ENCODE measurements around the gene CACNA2D3.

CACNA2D3 gene

DNA sequence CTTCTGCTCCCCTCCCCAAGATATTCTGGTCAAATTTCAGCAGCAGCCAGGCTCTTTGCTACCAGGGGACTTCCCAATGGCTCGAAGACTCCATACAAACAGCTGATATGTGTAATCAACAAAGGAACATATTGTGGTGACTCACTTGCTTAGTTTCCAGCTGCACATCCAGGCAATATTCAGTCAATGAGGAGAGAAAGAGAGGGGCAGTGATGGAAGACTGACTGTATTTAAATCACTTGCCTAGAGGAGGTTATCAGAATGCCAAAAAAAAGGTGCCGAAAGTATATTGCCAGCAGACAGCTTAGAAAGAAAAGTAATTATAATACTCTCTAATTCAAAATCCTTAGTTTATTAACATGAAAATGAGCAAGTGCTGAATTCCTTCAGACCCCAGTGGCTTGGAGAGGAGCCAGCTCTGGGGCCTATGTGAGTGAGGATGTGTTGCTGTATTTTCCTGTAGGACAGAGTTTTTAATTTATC is 569.0 kb downstream of the CACNA2D3 start:
- ChIA-PET CTCF (interaction anchor here (0.7 kb wide), 1 partner anchor 101 kb away, joined by 3 read pairs; no protein-coding TSS in a partner anchor), POLR2A (no interaction called here)
- DNase-seq (ENCODE audit: extremely low spot score): no peak
- TF ChIP-seq NFRKB (IDR thresholded peaks at IDR 0.05) (no peak), SP1 (IDR thresholded peaks at IDR 0.05) (no peak), ZNF384 (IDR thresholded peaks at IDR 0.05) (no peak), FOXA1 (IDR thresholded peaks at IDR 0.05) (no peak), LEF1 (IDR thresholded peaks at IDR 0.05; ENCODE audit: borderline replicate concordance) (no peak), SUZ12 (IDR thresholded peaks at IDR 0.05) (no peak), BHLHE40 (IDR thresholded peaks at IDR 0.05; ENCODE audit: borderline replicate concordance) (no peak), HDGF (IDR thresholded peaks at IDR 0.05; ENCODE audit: borderline replicate concordance) (no peak), ARNT (IDR thresholded peaks at IDR 0.05) (no peak), CTBP1 (IDR thresholded peaks at IDR 0.05; ENCODE audit: borderline replicate concordance) (no peak), L3MBTL2 (conservative IDR thresholded peaks at IDR 0.05) (no peak), FOXK2 (IDR thresholded peaks at IDR 0.05) (no peak), FOXM1 (IDR thresholded peaks at IDR 0.05; ENCODE audit: borderline replicate concordance) (no peak), TARDBP (IDR thresholded peaks at IDR 0.05) (no peak), ELF4 (IDR thresholded peaks at IDR 0.05) (no peak)
- TF ChIP-seq, protein P1, sequence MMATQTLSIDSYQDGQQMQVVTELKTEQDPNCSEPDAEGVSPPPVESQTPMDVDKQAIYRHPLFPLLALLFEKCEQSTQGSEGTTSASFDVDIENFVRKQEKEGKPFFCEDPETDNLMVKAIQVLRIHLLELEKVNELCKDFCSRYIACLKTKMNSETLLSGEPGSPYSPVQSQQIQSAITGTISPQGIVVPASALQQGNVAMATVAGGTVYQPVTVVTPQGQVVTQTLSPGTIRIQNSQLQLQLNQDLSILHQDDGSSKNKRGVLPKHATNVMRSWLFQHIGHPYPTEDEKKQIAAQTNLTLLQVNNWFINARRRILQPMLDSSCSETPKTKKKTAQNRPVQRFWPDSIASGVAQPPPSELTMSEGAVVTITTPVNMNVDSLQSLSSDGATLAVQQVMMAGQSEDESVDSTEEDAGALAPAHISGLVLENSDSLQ (IDR thresholded peaks at IDR 0.05): no peak

DNA sequence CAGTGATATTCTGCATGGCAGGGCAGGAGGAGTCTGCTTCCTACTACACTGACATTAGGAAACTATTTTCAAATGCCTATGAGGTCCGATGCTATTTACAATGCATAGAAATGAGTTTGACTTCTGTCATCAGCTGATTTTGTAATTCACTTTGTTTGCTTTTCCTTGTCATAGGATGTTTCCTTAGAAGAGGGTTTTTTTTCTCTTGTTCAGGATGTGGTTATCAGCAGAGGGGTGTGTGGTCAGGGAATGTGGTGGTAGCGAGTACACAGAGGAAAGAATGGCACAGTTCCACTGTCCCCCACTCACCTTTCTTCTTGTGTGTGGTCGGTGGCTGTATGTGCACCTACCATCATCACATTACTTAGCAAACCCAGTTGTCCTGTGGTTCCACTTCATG is 574.0 kb downstream of the CACNA2D3 start:
- POLR2A ChIA-PET: no interaction called here

DNA sequence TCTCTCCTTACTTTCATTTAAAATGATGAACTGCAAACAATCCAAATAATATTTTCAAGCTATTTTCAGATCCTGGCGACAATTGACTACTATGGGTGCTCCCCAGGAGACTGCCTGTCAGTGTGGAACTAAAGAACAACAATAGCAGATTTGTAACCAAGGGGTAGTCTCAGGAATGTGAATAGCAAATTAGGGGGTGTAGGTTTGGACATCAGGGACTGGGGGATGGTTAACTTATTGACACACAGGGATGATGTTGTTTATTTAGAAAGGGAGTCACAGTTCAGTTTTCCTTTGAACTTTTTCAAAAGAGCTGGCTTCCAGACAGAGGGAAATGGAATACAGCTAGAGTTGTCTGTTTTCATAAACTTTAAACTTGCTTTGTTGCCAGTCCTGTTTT is 575.7 kb downstream of the CACNA2D3 start:
- CTCF ChIA-PET: no interaction called here
- DNase-seq (ENCODE audit: extremely low spot score): no peak
- POLR2A ChIA-PET: no interaction called here
- TF ChIP-seq ELF4 (IDR thresholded peaks at IDR 0.05) (no peak), LEF1 (IDR thresholded peaks at IDR 0.05; ENCODE audit: borderline replicate concordance) (no peak), CTBP1 (IDR thresholded peaks at IDR 0.05; ENCODE audit: borderline replicate concordance) (no peak), ZNF384 (IDR thresholded peaks at IDR 0.05) (no peak)
- TF ChIP-seq, protein P1 (IDR thresholded peaks at IDR 0.05): no peak

More for the DNA sequence above, 574.0 kb downstream of the CACNA2D3 start:
- CTCF ChIA-PET: no interaction called here
- TF ChIP-seq, protein P1 (IDR thresholded peaks at IDR 0.05): no peak
- TF ChIP-seq SUZ12 (IDR thresholded peaks at IDR 0.05) (no peak), TARDBP (IDR thresholded peaks at IDR 0.05) (no peak), HDGF (IDR thresholded peaks at IDR 0.05; ENCODE audit: borderline replicate concordance) (no peak), NFRKB (IDR thresholded peaks at IDR 0.05) (no peak), ZNF384 (IDR thresholded peaks at IDR 0.05) (no peak), ARNT (IDR thresholded peaks at IDR 0.05) (no peak), FOXM1 (IDR thresholded peaks at IDR 0.05; ENCODE audit: borderline replicate concordance) (no peak), FOXK2 (IDR thresholded peaks at IDR 0.05) (no peak), BHLHE40 (IDR thresholded peaks at IDR 0.05; ENCODE audit: borderline replicate concordance) (no peak)
- DNase-seq (ENCODE audit: extremely low spot score): no peak

DNA sequence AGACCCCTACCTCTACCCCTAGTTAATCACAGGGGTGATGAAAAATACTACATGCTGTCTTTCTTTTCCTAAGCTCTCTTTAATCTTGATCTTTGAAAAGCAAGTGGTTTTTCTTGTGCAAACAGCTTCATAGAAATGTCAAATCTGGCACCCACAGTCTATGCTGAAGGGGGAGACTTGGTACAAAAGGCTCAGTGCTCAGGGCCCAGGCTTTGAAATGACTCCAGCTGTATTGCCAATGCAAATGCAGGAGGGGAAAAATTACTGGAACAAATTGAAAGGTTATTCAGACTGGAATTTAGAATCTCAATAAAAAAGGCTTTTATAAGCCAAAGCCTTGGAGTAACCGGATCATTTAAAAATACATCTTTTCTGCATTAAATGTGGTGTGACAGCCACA is 581.6 kb downstream of the CACNA2D3 start:
- no peak for TF ChIP-seq SUZ12 (IDR thresholded peaks at IDR 0.05)
- ChIA-PET CTCF (no interaction called here), POLR2A (no interaction called here)
- DNase-seq (ENCODE audit: extremely low spot score): no peak

DNA sequence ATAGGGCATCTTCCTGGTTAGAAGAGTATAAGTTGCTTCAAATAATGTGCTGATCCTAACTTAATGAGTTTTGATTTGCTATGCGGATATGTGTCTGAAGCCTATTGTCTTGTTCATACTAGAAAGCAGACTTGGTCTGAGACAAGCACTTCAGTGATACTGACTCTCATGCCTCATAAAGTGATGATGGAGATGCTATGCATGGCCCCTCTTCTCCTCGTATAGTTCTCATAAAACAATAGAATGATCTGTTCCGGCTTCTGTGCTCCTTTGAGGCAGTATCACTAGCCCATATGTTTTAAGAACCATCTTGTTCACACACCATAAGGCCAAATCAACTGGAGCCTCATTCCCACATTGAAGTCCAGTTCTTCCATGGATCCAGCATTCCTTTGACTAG is 583.4 kb downstream of the CACNA2D3 start:
- POLR2A ChIA-PET: no interaction called here
- CTCF ChIA-PET: no interaction called here
- no peak for TF ChIP-seq SUZ12 (IDR thresholded peaks at IDR 0.05)
- TF ChIP-seq LEF1 (IDR thresholded peaks at IDR 0.05; ENCODE audit: borderline replicate concordance): no peak
- no peak for TF ChIP-seq ELF4 (IDR thresholded peaks at IDR 0.05)
- TF ChIP-seq, protein P1 (IDR thresholded peaks at IDR 0.05): no peak
- TF ChIP-seq TARDBP (IDR thresholded peaks at IDR 0.05): no peak
- TF ChIP-seq FOXK2 (IDR thresholded peaks at IDR 0.05): no peak
- no peak for TF ChIP-seq ZNF384 (IDR thresholded peaks at IDR 0.05)
- no peak for TF ChIP-seq FOXM1 (IDR thresholded peaks at IDR 0.05; ENCODE audit: borderline replicate concordance)
- no peak for DNase-seq (ENCODE audit: extremely low spot score)

DNA sequence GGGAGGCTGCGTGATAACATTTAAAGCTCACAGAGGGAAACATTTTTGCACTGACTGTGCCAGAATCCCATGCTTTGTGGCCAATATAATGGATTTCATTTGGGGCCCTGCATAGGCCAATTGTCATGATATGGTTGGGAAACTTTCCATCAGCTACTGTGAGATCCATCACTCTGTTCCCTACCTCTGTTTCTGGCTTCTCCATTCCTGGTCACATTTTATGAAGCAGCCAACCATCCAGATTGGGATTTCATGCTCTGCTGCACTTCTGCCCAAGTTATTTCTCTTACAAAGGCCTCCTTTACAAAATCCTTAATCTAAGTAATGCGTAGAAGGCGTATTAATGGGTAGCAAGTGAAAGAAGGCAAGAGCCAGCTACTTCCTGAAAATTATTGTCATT is 584.4 kb downstream of the CACNA2D3 start:
- no peak for DNase-seq (ENCODE audit: extremely low spot score)
- ChIA-PET POLR2A (no interaction called here), CTCF (no interaction called here)
- TF ChIP-seq ELF4 (IDR thresholded peaks at IDR 0.05) (no peak), FOXM1 (IDR thresholded peaks at IDR 0.05; ENCODE audit: borderline replicate concordance) (no peak), BHLHE40 (IDR thresholded peaks at IDR 0.05; ENCODE audit: borderline replicate concordance) (no peak), L3MBTL2 (conservative IDR thresholded peaks at IDR 0.05) (no peak), LEF1 (IDR thresholded peaks at IDR 0.05; ENCODE audit: borderline replicate concordance) (no peak), FOXK2 (IDR thresholded peaks at IDR 0.05) (no peak), FOXA1 (IDR thresholded peaks at IDR 0.05) (no peak), CTBP1 (IDR thresholded peaks at IDR 0.05; ENCODE audit: borderline replicate concordance) (no peak), NFRKB (IDR thresholded peaks at IDR 0.05) (no peak), SP1 (IDR thresholded peaks at IDR 0.05) (no peak), HDGF (IDR thresholded peaks at IDR 0.05; ENCODE audit: borderline replicate concordance) (no peak)
- TF ChIP-seq, protein P1 (IDR thresholded peaks at IDR 0.05): no peak

Measured in HEK293T (cell line).